A375 (cell line): Measurements from ENCODE around the gene NRP2. TPM values are rescaled to one million over a fixed set of nuclear protein-coding genes. Genes with fewer than 3 reads are reported as not detected.

Source experiments
- total RNA-seq: library from RNA; depleted of rRNA; stranded (reverse); fragments of >200 nt; shearing (Covaris generic); gene quantifications from 2 replicates; pipeline ENCODE4 v1.2.3, GENCODE V29; 2014; rRNA removed

NRP2 gene, protein sequence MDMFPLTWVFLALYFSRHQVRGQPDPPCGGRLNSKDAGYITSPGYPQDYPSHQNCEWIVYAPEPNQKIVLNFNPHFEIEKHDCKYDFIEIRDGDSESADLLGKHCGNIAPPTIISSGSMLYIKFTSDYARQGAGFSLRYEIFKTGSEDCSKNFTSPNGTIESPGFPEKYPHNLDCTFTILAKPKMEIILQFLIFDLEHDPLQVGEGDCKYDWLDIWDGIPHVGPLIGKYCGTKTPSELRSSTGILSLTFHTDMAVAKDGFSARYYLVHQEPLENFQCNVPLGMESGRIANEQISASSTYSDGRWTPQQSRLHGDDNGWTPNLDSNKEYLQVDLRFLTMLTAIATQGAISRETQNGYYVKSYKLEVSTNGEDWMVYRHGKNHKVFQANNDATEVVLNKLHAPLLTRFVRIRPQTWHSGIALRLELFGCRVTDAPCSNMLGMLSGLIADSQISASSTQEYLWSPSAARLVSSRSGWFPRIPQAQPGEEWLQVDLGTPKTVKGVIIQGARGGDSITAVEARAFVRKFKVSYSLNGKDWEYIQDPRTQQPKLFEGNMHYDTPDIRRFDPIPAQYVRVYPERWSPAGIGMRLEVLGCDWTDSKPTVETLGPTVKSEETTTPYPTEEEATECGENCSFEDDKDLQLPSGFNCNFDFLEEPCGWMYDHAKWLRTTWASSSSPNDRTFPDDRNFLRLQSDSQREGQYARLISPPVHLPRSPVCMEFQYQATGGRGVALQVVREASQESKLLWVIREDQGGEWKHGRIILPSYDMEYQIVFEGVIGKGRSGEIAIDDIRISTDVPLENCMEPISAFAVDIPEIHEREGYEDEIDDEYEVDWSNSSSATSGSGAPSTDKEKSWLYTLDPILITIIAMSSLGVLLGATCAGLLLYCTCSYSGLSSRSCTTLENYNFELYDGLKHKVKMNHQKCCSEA
- 45.5 and 54.1 TPM in 2 replicates for total RNA-seq

DNA sequence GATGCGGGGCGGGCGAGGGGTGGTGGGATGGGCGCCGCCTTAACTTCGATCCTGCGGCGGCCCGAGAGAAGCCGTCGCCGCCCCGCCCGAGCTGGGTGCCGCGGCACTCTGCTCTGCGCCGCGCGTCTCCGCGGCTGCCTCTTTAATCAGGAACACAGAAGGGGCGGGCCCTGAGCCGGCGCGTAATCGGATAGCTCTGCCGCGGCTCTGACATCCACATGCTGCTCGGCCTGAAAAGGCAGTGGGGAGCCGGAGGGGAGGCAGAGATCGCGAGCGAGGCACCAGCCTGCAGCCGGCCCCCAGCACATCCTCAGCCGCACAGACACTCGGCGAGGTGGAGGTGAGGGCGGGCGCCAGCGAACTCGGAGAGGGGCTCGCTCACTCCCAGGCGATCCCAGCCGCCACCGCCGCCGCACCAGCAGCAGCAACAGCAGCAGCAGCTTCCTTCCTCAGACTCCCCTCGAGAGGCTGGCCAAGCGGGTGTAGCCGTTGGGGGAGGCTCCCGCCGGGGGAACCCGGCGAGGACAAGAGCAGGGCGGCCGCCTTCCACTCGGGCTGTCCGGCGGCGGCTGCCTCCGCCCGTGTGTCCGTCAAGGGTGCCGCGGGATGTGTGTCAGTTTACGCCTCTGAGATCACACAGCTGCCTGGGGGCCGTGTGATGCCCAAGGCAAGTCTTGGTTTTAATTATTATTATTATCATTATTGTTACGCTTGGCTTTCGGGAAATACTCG, at the start of gene NRP2:
Gene NRP2, plus strand, starts transcription at position 263 of the 732 bp plus-strand sequence. CDS start 790 bp downstream, outside the sequence.

